NOMO-1 (cell line): ENCODE data around the gene ITPR1.
A peak's percentile ranks its signal among the peaks of the same experiment; 100 is the strongest.

Experiments used
- DNase-seq, 2 experiments: peaks; one replicate each; lab custom pipeline; 2025; ENCODE audit not compliant: unreplicated experiment in 2 of 2; lab: John Stamatoyannopoulos, UW

The ITPR1 gene

GRCh38 chr3:4633078-4634004, 140.2 kb downstream of the ITPR1 start:
- peak; percentile 25 to 73 for DNase-seq

GRCh38 chr3:4634894-4635293, 141.7 kb downstream of the ITPR1 start:
- no peak for DNase-seq

GRCh38 chr3:4637265-4637664, 144.1 kb downstream of the ITPR1 start:
- no peak for DNase-seq

- DNase-seq, result no peak
Observed at GRCh38 chr3:4641863-4642563, 148.9 kb downstream of the ITPR1 start.

GRCh38 chr3:4642611-4643010, 149.5 kb downstream of the ITPR1 start:
- DNase-seq, result no peak

GRCh38 chr3:4643904-4644547, 150.9 kb downstream of the ITPR1 start:
- no peak for DNase-seq

- DNase-seq, result no peak
Observed at GRCh38 chr3:4644951-4645350, 151.8 kb downstream of the ITPR1 start.

- no peak for DNase-seq
Observed at GRCh38 chr3:4645468-4645867, 152.3 kb downstream of the ITPR1 start.

- no peak for DNase-seq
Observed at GRCh38 chr3:4647411-4647810, 154.3 kb downstream of the ITPR1 start.

- no peak for DNase-seq
Observed at GRCh38 chr3:4655145-4656045, 162.2 kb downstream of the ITPR1 start.

GRCh38 chr3:4656059-4656458, 162.9 kb downstream of the ITPR1 start:
- DNase-seq, result no peak

- no peak for DNase-seq
Observed at GRCh38 chr3:4656626-4657328, 163.6 kb downstream of the ITPR1 start.

- DNase-seq, result no peak
Observed at GRCh38 chr3:4660936-4661335, 167.8 kb downstream of the ITPR1 start.

GRCh38 chr3:4664412-4664811, 171.3 kb downstream of the ITPR1 start:
- DNase-seq, result no peak

- no peak for DNase-seq
Observed at GRCh38 chr3:4665197-4665596, 172.0 kb downstream of the ITPR1 start.

- DNase-seq, result no peak
Observed at GRCh38 chr3:4666071-4666470, 172.9 kb downstream of the ITPR1 start.

- no peak for DNase-seq
Observed at GRCh38 chr3:4670352-4670751, 177.2 kb downstream of the ITPR1 start.

- no peak for DNase-seq
Observed at GRCh38 chr3:4672725-4673275, 179.7 kb downstream of the ITPR1 start.

GRCh38 chr3:4674216-4674615, 181.1 kb downstream of the ITPR1 start:
- no peak for DNase-seq

- no peak for DNase-seq
Observed at GRCh38 chr3:4675704-4676103, 182.6 kb downstream of the ITPR1 start.
